ENCODE results near the gene B3GNT4. TPM values are rescaled to one million over a fixed set of nuclear protein-coding genes. Genes with fewer than 3 reads are reported as not detected.

The B3GNT4 gene
- total and polyA plus RNA-seq, 2 of the 4 experiments (the other 2 are of a cell fraction), result 0.18 to 0.53 TPM

DNA sequence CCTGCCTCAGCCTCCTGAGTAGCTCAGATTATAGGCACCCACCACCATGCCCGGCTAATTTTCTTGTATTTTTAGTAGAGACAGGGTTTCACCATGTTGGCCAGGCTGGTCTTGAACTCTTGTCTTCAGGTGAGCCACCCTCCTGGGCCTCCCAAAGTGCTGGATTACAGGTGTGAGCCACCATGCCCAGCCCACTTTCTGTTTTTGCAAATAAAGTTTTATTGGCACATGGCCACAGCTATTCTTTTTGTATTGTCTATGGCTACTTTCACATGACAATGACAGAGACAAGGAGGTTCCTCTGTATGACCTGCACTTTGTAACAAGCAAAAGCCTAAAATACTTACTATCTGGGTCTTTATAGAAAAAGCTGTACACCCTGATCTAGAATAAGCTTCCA, 42.0 kb downstream of the B3GNT4 start:
- Histone ChIP-seq H3K9me3 (ENCODE audit: control insufficient read depth, insufficient read depth, low read length) (no peaks in the 10 kb centered on the region), H3K79me1 (ENCODE audit: low read depth in 1 of 2, low read length in 2 of 2) (peaks cover 0 to 3% of the 10 kb centered on the region in 2 experiments; a peak in 1 of 4 replicates), H3K14ac (replicated peaks; ENCODE audit: low read depth, low read length) (no peak overlapping the region), H3K27me3 (ENCODE audit: control insufficient read depth, insufficient read depth, low read length) (no peaks in the 10 kb centered on the region), H4K8ac (ENCODE audit: low read depth in 2 of 2, low read length in 2 of 2) (no peak overlapping the region), H3K23ac (ENCODE audit: low read depth, low read length) (no peak overlapping the region), H3K27ac (ENCODE audit: insufficient read depth, low read length) (no peak overlapping the region), H2BK20ac (ENCODE audit: low read depth, low read length) (no peak overlapping the region), H4K91ac (ENCODE audit: insufficient read depth, low read depth, low read length) (no peak overlapping the region), H2BK5ac (ENCODE audit: low read depth, low read length, poor library complexity, severe bottlenecking) (no peak overlapping the region), H2AFZ (replicated peaks; ENCODE audit: low read length, poor library complexity) (no peak overlapping the region), H2BK120ac (ENCODE audit: low read depth, low read length) (no peak overlapping the region), H3K4ac (ENCODE audit: low read depth, low read length) (no peak overlapping the region), H4K20me1 (ENCODE audit: insufficient read depth, low read length) (no peaks in the 10 kb centered on the region), H3K18ac (ENCODE audit: low read depth, low read length) (no peak overlapping the region), H3K4me2 (ENCODE audit: low read depth, low read length) (no peak overlapping the region), H4K5ac (ENCODE audit: low read depth, low read length) (no peak overlapping the region), H2BK15ac (ENCODE audit: low read depth, low read length) (no peak overlapping the region), H2AK5ac (ENCODE audit: low read depth, low read length) (no peak overlapping the region), H3K9me1 (ENCODE audit: insufficient read depth, low read length) (peaks cover 3% of the 10 kb centered on the region; the same call in 1 of the 2 replicates), H3K36me3 (ENCODE audit: control insufficient read depth, insufficient read depth, low read length) (peaks cover 14% of the 10 kb centered on the region), H3K4me3 (ENCODE audit: insufficient read depth, low read depth, low read length) (no peak overlapping the region), H2AK9ac (replicated peaks; ENCODE audit: low read depth, low read length, poor library complexity) (no peak overlapping the region), H3K9ac (ENCODE audit: low read depth, low read length) (no peak overlapping the region), H3K4me1 (ENCODE audit: control insufficient read depth, insufficient read depth, low read length) (no peaks in the 10 kb centered on the region), H3K56ac (ENCODE audit: extremely low read depth, insufficient read depth, low read length) (no peak overlapping the region)
- POLR2A ChIA-PET (ENCODE audit: unreplicated experiment), result no interaction called here
- in situ Hi-C loops (cut with MboI; ENCODE audit: low sequenced_read_pairs) (no loop called here), intact Hi-C loops (cut with micrococcal nuclease) (no loop called here), dilution Hi-C loops (cut with HindIII; ENCODE audit: low sequenced_read_pairs, unreplicated experiment) (no loop called here)
- ATAC-seq (ENCODE audit: low read depth) (no peak), DNase-seq (no peak)
- no TSS peak for BruUV-seq (replicated peaks)
- CTCF ChIA-PET, result interaction anchor here (0.7 kb wide), 1 partner anchor 189 kb away, joined by 3 read pairs; no protein-coding TSS in a partner anchor
- no peak for TF ChIP-seq ELK1 (IDR thresholded peaks at IDR 0.05; ENCODE audit: borderline replicate concordance, low read depth, low read length)
- no CpG with 5 or more reads among the region's 1 CpG for WGBS, 2 experiments (ENCODE audit: extremely low coverage in 2 of 2, insufficient read length in 1 of 2)

Data from IMR-90 (cell line).